Measurements from ENCODE around the gene C10orf67. TPM values are rescaled to one million over a fixed set of nuclear protein-coding genes. Genes with fewer than 3 reads are reported as not detected.
"Not testable (repeated sequence)": the region's sequence is repeated elsewhere in the genome, so short reads cannot be mapped to it uniquely, and the experiment has no call there.

The C10orf67 gene
- total RNA-seq, 4 donors from 2014 or later: not detected

GRCh38 chr10:23253780-23254179 lies 90.8 kb downstream of the C10orf67 start:
- H3K36me3 ChIP-seq: no peaks in the 10 kb centered on the region
- H3K4me1 ChIP-seq: no peaks in the 10 kb centered on the region
- ATAC-seq: no peak
- H3K27ac ChIP-seq: no peak overlapping the region
- H3K4me3 ChIP-seq: no peak overlapping the region
- H3K9me3 ChIP-seq: no peaks in the 10 kb centered on the region
- H3K27me3 ChIP-seq: peaks cover 12% of the 10 kb centered on the region
- 19 to 40% methylated on average over 2 of the region's 2 CpGs for WGBS, 2 donors (ENCODE audit: low coverage in 1 of 2)
- no peak for TF ChIP-seq POLR2AphosphoS5 (IDR thresholded peaks at IDR 0.05)
- no peak for TF ChIP-seq EP300 (IDR thresholded peaks at IDR 0.05)
- TF ChIP-seq POLR2A (IDR thresholded peaks at IDR 0.05): no peak
- TF ChIP-seq, protein P1, sequence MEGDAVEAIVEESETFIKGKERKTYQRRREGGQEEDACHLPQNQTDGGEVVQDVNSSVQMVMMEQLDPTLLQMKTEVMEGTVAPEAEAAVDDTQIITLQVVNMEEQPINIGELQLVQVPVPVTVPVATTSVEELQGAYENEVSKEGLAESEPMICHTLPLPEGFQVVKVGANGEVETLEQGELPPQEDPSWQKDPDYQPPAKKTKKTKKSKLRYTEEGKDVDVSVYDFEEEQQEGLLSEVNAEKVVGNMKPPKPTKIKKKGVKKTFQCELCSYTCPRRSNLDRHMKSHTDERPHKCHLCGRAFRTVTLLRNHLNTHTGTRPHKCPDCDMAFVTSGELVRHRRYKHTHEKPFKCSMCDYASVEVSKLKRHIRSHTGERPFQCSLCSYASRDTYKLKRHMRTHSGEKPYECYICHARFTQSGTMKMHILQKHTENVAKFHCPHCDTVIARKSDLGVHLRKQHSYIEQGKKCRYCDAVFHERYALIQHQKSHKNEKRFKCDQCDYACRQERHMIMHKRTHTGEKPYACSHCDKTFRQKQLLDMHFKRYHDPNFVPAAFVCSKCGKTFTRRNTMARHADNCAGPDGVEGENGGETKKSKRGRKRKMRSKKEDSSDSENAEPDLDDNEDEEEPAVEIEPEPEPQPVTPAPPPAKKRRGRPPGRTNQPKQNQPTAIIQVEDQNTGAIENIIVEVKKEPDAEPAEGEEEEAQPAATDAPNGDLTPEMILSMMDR (IDR thresholded peaks at IDR 0.05): no peak

GRCh38 chr10:23252859-23253258 lies 91.7 kb downstream of the C10orf67 start:
- not testable (repeated sequence) for H3K27me3 ChIP-seq, ATAC-seq

DNA sequence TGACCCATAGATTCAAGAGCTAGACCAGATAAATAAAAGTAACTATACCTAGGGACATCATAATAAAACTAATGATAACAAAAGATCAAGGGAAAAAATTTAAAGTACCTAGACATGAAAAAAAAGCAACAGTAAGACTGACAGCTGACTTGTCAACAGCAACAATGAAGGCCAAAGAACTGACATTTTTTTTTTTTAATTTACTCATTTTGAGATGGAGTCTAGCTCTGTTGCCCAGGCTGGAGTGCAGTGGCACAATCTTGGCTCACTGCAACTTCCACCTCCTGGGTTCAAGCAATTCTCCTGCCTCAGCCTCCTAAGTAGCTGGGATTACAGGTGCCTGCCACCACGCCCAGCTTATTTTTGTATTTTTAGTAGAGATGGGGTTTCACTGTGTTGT lies 102.8 kb downstream of the C10orf67 start:
- H3K36me3 ChIP-seq, ATAC-seq, H3K4me1 ChIP-seq, H3K27me3 ChIP-seq, H3K27ac ChIP-seq, H3K4me3 ChIP-seq: not testable (repeated sequence)
- 63% methylated on average over 1 of the region's 1 CpG; no CpG with 5 or more reads in 1 of the 2 donors for WGBS, 2 donors (ENCODE audit: low coverage in 1 of 2)
- peaks cover 0 to 25% (median 2%) of the 10 kb centered on the region in 3 donors for H3K9me3 ChIP-seq

More at GRCh38 chr10:23252859-23253258, 91.7 kb downstream of the C10orf67 start:
- H3K36me3 ChIP-seq, H3K27ac ChIP-seq, H3K9me3 ChIP-seq, H3K4me3 ChIP-seq, H3K4me1 ChIP-seq: not testable (repeated sequence)
- 80 to 82% methylated on average over 1 to 4 of the region's 4 CpGs for WGBS, 2 donors (ENCODE audit: low coverage in 1 of 2)

GRCh38 chr10:23238015-23238414 lies 106.6 kb downstream of the C10orf67 start:
- H3K27ac ChIP-seq: no peak overlapping the region
- H3K36me3 ChIP-seq: no peaks in the 10 kb centered on the region
- no peak overlapping the region for H3K4me3 ChIP-seq
- no peak for ATAC-seq
- WGBS, 2 donors (ENCODE audit: low coverage in 1 of 2): 61 to 75% methylated on average over 2 to 3 of the region's 3 CpGs
- TF ChIP-seq POLR2AphosphoS5 (IDR thresholded peaks at IDR 0.05) (no peak), EP300 (IDR thresholded peaks at IDR 0.05) (no peak), POLR2A (IDR thresholded peaks at IDR 0.05) (no peak)
- H3K27me3 ChIP-seq: peaks cover 6% of the 10 kb centered on the region
- H3K4me1 ChIP-seq: no peaks in the 10 kb centered on the region
- peaks cover 0 to 9% (median 2%) of the 10 kb centered on the region in 3 donors for H3K9me3 ChIP-seq

- H3K4me3 ChIP-seq: no peak overlapping the region
- no peak for ATAC-seq
- no peaks in the 10 kb centered on the region for H3K9me3 ChIP-seq
- H3K27me3 ChIP-seq: no peaks in the 10 kb centered on the region
- H3K4me1 ChIP-seq: no peaks in the 10 kb centered on the region
- 56 to 67% methylated on average over 1 of the region's 1 CpG for WGBS, 2 donors (ENCODE audit: low coverage in 1 of 2)
- no peak overlapping the region for H3K27ac ChIP-seq
- H3K36me3 ChIP-seq: no peaks in the 10 kb centered on the region
- TF ChIP-seq, protein P1 (IDR thresholded peaks at IDR 0.05): no peak
- TF ChIP-seq POLR2A (IDR thresholded peaks at IDR 0.05) (no peak), POLR2AphosphoS5 (IDR thresholded peaks at IDR 0.05) (no peak), EP300 (IDR thresholded peaks at IDR 0.05) (no peak)
These were observed 114.0 kb downstream of the C10orf67 start for GRCh38 chr10:23230582-23230981.

- 75 to 77% methylated on average over 1 of the region's 1 CpG for WGBS, 2 donors (ENCODE audit: low coverage in 1 of 2)
- no peak for ATAC-seq
- no peak overlapping the region for H3K4me3 ChIP-seq
- H3K27me3 ChIP-seq: peaks cover 3% of the 10 kb centered on the region
- no peaks in the 10 kb centered on the region for H3K36me3 ChIP-seq
- no peak overlapping the region for H3K27ac ChIP-seq
- H3K4me1 ChIP-seq: no peaks in the 10 kb centered on the region
- H3K9me3 ChIP-seq: no peaks in the 10 kb centered on the region
- no peak for TF ChIP-seq POLR2A (IDR thresholded peaks at IDR 0.05)
- no peak for TF ChIP-seq EP300 (IDR thresholded peaks at IDR 0.05)
- no peak for TF ChIP-seq POLR2AphosphoS5 (IDR thresholded peaks at IDR 0.05)
These were observed 127.1 kb downstream of the C10orf67 start for GRCh38 chr10:23217471-23217870.

GRCh38 chr10:23205972-23206642 lies 138.5 kb downstream of the C10orf67 start:
- ATAC-seq: no peak
- no peaks in the 10 kb centered on the region for H3K9me3 ChIP-seq
- 27 to 41% methylated on average over 3 of the region's 3 CpGs for WGBS, 2 donors (ENCODE audit: low coverage in 1 of 2)

More at GRCh38 chr10:23205972-23206642, 138.5 kb downstream of the C10orf67 start:
- H3K4me3 ChIP-seq: no peak overlapping the region
- H3K27me3 ChIP-seq: peaks cover 62% of the 10 kb centered on the region
- H3K4me1 ChIP-seq: no peaks in the 10 kb centered on the region
- TF ChIP-seq, protein P1 (IDR thresholded peaks at IDR 0.05): no peak
- no peak for TF ChIP-seq EP300 (IDR thresholded peaks at IDR 0.05)
- no peak for TF ChIP-seq POLR2AphosphoS5 (IDR thresholded peaks at IDR 0.05)
- TF ChIP-seq POLR2A (IDR thresholded peaks at IDR 0.05): no peak
- no peak overlapping the region for H3K27ac ChIP-seq
- no peaks in the 10 kb centered on the region for H3K36me3 ChIP-seq

All from gastroesophageal sphincter (tissue), 4 donors.